ENCODE data around the gene PDE4D.

DNA sequence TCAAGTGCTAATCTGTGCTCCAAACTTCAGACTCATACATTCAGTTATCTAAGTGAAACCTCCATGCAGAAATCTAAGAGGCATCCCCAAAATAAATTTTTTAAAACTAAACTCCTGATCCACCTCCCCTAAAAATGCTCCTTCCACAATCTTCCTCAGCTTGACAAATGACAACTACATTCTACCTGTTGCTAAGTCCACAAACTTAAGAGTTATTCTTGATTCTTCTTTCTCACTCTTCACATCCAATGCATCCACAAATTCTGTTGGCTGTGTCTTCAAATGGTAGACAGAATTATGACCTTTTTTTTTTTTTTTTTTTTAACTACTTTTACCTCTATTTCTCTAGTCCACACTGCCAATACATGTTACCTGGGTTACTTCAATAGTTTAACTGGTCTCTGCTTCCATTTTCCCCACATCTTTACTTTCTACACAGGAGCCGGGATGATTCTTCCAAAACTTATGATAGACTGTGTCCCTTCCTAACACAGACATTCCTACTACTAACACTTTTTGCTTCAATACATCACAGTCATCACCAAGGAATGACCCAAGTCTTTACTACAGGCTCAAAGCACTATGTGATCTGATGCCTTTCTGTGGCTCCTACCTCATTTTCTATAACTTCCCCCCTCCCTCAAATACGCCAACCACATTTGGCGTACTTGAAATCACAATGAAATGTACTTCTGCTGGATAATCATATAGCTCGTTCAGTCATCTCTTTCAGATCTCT lies 143.6 kb downstream of the PDE4D start:
- no peak for TF ChIP-seq POLR2A (IDR thresholded peaks at IDR 0.05)
- TF ChIP-seq, protein P1, sequence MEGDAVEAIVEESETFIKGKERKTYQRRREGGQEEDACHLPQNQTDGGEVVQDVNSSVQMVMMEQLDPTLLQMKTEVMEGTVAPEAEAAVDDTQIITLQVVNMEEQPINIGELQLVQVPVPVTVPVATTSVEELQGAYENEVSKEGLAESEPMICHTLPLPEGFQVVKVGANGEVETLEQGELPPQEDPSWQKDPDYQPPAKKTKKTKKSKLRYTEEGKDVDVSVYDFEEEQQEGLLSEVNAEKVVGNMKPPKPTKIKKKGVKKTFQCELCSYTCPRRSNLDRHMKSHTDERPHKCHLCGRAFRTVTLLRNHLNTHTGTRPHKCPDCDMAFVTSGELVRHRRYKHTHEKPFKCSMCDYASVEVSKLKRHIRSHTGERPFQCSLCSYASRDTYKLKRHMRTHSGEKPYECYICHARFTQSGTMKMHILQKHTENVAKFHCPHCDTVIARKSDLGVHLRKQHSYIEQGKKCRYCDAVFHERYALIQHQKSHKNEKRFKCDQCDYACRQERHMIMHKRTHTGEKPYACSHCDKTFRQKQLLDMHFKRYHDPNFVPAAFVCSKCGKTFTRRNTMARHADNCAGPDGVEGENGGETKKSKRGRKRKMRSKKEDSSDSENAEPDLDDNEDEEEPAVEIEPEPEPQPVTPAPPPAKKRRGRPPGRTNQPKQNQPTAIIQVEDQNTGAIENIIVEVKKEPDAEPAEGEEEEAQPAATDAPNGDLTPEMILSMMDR (IDR thresholded peaks at IDR 0.05), result no peak
- no peak for TF ChIP-seq EP300 (IDR thresholded peaks at IDR 0.05)

All from tibial nerve (tissue), 4 donors.